A549 (cell line): ENCODE results near the gene LRCH1. TPM values are rescaled to one million over a fixed set of nuclear protein-coding genes. Genes with fewer than 3 reads are reported as not detected.

Experiments
- ATAC-seq, 2 experiments: fragments of 200-7000 bp in 1 of 2; fragments of >200 bp in 1 of 2; cut with Nextera tagmentation in 1 of 2; cut with Tn5 transposase in 1 of 2; 3 replicates each; pipeline versions ENCODE4 v1.8.0 to v1.9.1; 2018 to 2020; ENCODE audit warnings: mild to moderate bottlenecking in 1 of 2, moderate library complexity in 1 of 2
- CTCF ChIA-PET: fragments of 300-600 bp; sonication (Branson Sonifier 250); formaldehyde crosslinking; extraction: SDS; loops from one replicate; lab custom pipeline; 2021; ENCODE audit warnings: antibody characterized with exemption, inconsistent platforms; lab: Yijun Ruan, JAX
- POLR2A ChIA-PET: fragments of 350-600 bp; formaldehyde crosslinking; extraction: SDS; loops from one replicate; lab custom pipeline; 2021; ENCODE audit warnings: antibody characterized with exemption, inconsistent platforms; lab: Yijun Ruan, JAX
- DNase-seq, 2 experiments: peaks; one replicate each; pipeline versions ENCODE4 v3.0.0 to v3.0.0-alpha.2; 2011 to 2016; ENCODE audit warnings: low read depth in 1 of 2, low spot score in 1 of 2
- FAIRE-seq: peaks from 2 replicates; lab custom pipeline; 2011; peaks lifted over from hg19 to GRCh38; lab: Jason Lieb, UNC
- H3K27ac ChIP-seq, 2 experiments: fragments of >200 bp; sonication (Bioruptor Twin); formaldehyde crosslinking; 3 replicates each; pipeline ENCODE4 v1.5.1; 2016 to 2017
- H3K4me1 ChIP-seq: fragments of >200 bp; sonication (Bioruptor Twin); formaldehyde crosslinking; 3 replicates; pipeline ENCODE4 v1.6.1; 2016
- H3K4me2 ChIP-seq: fragments of >200 bp; sonication (Bioruptor Twin); formaldehyde crosslinking; 3 replicates; pipeline ENCODE4 v1.6.1; 2016
- H3K4me3 ChIP-seq: fragments of >200 bp; sonication (Bioruptor Twin); formaldehyde crosslinking; 3 replicates; pipeline ENCODE4 v1.5.1; 2016
- H3K9me3 ChIP-seq: fragments of >200 bp; sonication (Bioruptor Twin); formaldehyde crosslinking; 3 replicates; pipeline ENCODE4 v1.6.1; 2016
- ESRRA ChIP-seq: fragments of 150-350 bp; IDR thresholded peaks from 2 replicates; pipeline ENCODE4 v1.6.1; 2014; ENCODE audit warnings: mild to moderate bottlenecking, low read length, borderline replicate concordance
- FOSL2 ChIP-seq, 2 experiments: fragments of 450-650 bp in 1 of 2; fragments of >200 bp in 1 of 2; sonication (Bioruptor Twin) in 1 of 2; formaldehyde crosslinking; IDR thresholded peaks; 2 replicates each; pipeline versions ENCODE4 v1.5.0 to v1.6.1; 2016 to 2020; ENCODE audit warnings: mild to moderate bottlenecking in 1 of 2, moderate library complexity in 1 of 2
- JUNB ChIP-seq: fragments of >200 bp; sonication (Bioruptor Twin); formaldehyde crosslinking; IDR thresholded peaks from 2 replicates; pipeline ENCODE4 v1.6.1; 2016
- KDM1A ChIP-seq: fragments of 200-600 bp; sonication (generic); IDR thresholded peaks from 2 replicates; pipeline ENCODE4 v1.6.1; 2016; ENCODE audit warnings: low read depth, mild to moderate bottlenecking
- MAFK ChIP-seq: fragments of 450-650 bp; IDR thresholded peaks from 2 replicates; pipeline ENCODE4 v1.6.1; 2014; ENCODE audit not compliant: partially characterized antibody
- POLR2A ChIP-seq: IDR thresholded peaks from 2 replicates; pipeline ENCODE4 v1.6.1; 2012; ENCODE audit warnings: mild to moderate bottlenecking, low read length
- SMC3 ChIP-seq: fragments of >200 bp; sonication (Bioruptor Twin); formaldehyde crosslinking; IDR thresholded peaks from 3 replicates; pipeline ENCODE4 v1.6.1; 2018; ENCODE audit warnings: inconsistent platforms
- ZC3H11A ChIP-seq: fragments of 450-650 bp; IDR thresholded peaks from 2 replicates; pipeline ENCODE4 v1.6.1; 2014; ENCODE audit warnings: antibody characterized with exemption, mild to moderate bottlenecking
- ZFP36 ChIP-seq: fragments of 450-650 bp; IDR thresholded peaks from 2 replicates; pipeline ENCODE4 v1.6.1; 2014; ENCODE audit warnings: borderline replicate concordance; ENCODE audit not compliant: partially characterized antibody
- WGBS: methylation state at CpG from one replicate; pipeline ENCODE4 v1.1.6; 2017; ENCODE audit errors: missing lambda C conversion rate; 5-methylcytosine and 5-hydroxymethylcytosine counted together
- polyA plus RNA-seq, 4 experiments: library from polyadenylated mRNA; depleted of rRNA in 3 of 4; stranded (reverse); fragments of >200 nt; fragmentation: RNase III in 1 of 4; extraction: RNeasy Plus Mini Kit Qiagen cat#74134 plus additional on column Dnase treatment in 1 of 4; gene quantifications; 2 replicates in 3 of 4; 3 replicates in 1 of 4; pipeline ENCODE4 v1.2.3, GENCODE V29; 2011 to 2017
- TF ChIP-seq, protein P1 (sequence below): fragments of >200 bp; sonication (Bioruptor Twin); formaldehyde crosslinking; IDR thresholded peaks from 3 replicates; pipeline ENCODE4 v1.5.1; 2016
- TF ChIP-seq, protein P2 (sequence below): fragments of 200-600 bp; sonication (generic); IDR thresholded peaks from 2 replicates; pipeline ENCODE4 v1.6.1; 2016; ENCODE audit warnings: antibody characterized with exemption, mild to moderate bottlenecking, moderate library complexity
- TF ChIP-seq, protein P3 (sequence below): IDR thresholded peaks from 2 replicates; pipeline ENCODE4 v1.6.1; 2012
- TF ChIP-seq, protein P4 (sequence below): IDR thresholded peaks from 2 replicates; pipeline ENCODE4 v1.6.1; 2012; ENCODE audit warnings: low read depth, borderline replicate concordance

Gene LRCH1
- polyA plus RNA-seq, 2 of the 4 experiments (the other 2 are of a cell fraction) = 8.5 to 16.4 TPM

DNA sequence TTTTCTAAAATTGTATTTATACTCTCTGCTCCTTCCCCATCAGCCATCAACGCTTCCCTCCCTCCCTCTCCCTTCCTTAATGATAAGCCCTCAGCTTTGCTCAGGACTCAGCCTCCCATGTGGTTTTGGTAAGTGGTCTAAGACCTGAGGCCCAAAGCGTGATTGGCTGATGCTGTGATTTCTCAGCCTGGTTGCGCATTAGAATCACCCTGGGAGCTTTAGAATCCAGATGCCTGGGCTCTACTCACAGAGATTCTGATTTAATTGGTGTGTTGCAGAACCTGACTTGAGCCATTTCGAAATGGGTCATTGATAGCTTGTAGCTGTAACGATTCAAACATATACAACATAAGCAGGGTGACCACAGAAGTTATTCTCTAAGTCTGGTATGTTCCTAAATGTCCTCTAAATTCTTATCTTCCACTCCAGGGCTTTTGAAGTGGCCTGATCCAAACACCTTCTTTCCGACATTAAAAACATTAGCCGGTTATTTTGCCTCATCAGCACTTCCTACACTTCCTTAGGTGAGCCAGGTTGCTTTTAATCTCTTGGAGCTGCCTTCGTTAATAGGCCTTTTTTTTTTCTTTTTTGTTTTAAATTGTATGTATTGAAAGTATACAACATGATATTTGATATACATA, 60.6 kb downstream of the LRCH1 start:
- Histone ChIP-seq H3K4me2 (peak overlapping the region; percentile 49; the same call in 2 of the 3 replicates), H3K4me3 (no peak overlapping the region), H3K4me1 (peaks cover 64% of the 10 kb centered on the region), H3K9me3 (no peaks in the 10 kb centered on the region), H3K27ac (peak overlapping the region; percentile 19 to 66; a peak in 3 of 6 replicates)
- DNase-seq (no peak), FAIRE-seq (no peak), ATAC-seq (no peak)
- WGBS = 93% methylated on average over 8 of the region's 8 CpGs
- ChIA-PET POLR2A (no interaction called here), CTCF (interaction anchor here (0.6 kb wide), 1 partner anchor 22 kb away, joined by 3 read pairs; no protein-coding TSS in a partner anchor)
- TF ChIP-seq MAFK (peak; percentile 92), KDM1A (no peak)

DNA sequence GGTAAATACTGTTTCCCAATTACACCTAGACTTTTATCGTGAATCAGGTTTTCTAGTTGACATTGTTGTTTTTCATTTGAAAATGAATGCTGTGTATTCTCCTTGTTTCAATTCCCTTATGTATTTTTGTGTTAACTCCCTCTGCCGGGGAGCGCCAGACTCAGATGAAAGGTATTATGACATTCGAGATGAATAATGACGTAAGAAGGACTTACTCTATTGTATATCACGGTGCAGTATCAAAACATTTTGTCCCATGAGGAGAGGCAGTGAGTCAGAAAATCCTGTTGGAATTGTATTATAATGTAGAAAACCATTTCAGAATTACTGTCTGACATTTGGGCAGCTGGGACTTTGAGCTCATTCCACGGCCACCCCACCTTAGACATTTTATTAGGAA, 61.6 kb downstream of the LRCH1 start:
- 30% methylated on average over 7 of the region's 7 CpGs for WGBS
- TF ChIP-seq, protein P1, sequence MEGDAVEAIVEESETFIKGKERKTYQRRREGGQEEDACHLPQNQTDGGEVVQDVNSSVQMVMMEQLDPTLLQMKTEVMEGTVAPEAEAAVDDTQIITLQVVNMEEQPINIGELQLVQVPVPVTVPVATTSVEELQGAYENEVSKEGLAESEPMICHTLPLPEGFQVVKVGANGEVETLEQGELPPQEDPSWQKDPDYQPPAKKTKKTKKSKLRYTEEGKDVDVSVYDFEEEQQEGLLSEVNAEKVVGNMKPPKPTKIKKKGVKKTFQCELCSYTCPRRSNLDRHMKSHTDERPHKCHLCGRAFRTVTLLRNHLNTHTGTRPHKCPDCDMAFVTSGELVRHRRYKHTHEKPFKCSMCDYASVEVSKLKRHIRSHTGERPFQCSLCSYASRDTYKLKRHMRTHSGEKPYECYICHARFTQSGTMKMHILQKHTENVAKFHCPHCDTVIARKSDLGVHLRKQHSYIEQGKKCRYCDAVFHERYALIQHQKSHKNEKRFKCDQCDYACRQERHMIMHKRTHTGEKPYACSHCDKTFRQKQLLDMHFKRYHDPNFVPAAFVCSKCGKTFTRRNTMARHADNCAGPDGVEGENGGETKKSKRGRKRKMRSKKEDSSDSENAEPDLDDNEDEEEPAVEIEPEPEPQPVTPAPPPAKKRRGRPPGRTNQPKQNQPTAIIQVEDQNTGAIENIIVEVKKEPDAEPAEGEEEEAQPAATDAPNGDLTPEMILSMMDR = peak; percentile 20; the same call in 1 of the 3 replicates
- TF ChIP-seq ZC3H11A (no peak), JUNB (no peak), FOSL2 (IDR thresholded peaks at IDR 0.05) (no peak), FOSL2 (CRISPR knock-in tag; IDR thresholded peaks at IDR 0.05) (0 out of 2 replicates have a peak, but pooled peaks have one; percentile 24), POLR2A (no peak), ESRRA (no peak), SMC3 (peak; percentile 26; the same call in 1 of the 3 replicates), ZFP36 (no peak)
- TF ChIP-seq, protein P2, sequence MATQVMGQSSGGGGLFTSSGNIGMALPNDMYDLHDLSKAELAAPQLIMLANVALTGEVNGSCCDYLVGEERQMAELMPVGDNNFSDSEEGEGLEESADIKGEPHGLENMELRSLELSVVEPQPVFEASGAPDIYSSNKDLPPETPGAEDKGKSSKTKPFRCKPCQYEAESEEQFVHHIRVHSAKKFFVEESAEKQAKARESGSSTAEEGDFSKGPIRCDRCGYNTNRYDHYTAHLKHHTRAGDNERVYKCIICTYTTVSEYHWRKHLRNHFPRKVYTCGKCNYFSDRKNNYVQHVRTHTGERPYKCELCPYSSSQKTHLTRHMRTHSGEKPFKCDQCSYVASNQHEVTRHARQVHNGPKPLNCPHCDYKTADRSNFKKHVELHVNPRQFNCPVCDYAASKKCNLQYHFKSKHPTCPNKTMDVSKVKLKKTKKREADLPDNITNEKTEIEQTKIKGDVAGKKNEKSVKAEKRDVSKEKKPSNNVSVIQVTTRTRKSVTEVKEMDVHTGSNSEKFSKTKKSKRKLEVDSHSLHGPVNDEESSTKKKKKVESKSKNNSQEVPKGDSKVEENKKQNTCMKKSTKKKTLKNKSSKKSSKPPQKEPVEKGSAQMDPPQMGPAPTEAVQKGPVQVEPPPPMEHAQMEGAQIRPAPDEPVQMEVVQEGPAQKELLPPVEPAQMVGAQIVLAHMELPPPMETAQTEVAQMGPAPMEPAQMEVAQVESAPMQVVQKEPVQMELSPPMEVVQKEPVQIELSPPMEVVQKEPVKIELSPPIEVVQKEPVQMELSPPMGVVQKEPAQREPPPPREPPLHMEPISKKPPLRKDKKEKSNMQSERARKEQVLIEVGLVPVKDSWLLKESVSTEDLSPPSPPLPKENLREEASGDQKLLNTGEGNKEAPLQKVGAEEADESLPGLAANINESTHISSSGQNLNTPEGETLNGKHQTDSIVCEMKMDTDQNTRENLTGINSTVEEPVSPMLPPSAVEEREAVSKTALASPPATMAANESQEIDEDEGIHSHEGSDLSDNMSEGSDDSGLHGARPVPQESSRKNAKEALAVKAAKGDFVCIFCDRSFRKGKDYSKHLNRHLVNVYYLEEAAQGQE = no peak
- TF ChIP-seq, protein P3, sequence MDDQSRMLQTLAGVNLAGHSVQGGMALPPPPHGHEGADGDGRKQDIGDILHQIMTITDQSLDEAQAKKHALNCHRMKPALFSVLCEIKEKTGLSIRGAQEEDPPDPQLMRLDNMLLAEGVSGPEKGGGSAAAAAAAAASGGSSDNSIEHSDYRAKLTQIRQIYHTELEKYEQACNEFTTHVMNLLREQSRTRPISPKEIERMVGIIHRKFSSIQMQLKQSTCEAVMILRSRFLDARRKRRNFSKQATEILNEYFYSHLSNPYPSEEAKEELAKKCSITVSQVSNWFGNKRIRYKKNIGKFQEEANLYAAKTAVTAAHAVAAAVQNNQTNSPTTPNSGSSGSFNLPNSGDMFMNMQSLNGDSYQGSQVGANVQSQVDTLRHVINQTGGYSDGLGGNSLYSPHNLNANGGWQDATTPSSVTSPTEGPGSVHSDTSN = no peak
- TF ChIP-seq, protein P4, sequence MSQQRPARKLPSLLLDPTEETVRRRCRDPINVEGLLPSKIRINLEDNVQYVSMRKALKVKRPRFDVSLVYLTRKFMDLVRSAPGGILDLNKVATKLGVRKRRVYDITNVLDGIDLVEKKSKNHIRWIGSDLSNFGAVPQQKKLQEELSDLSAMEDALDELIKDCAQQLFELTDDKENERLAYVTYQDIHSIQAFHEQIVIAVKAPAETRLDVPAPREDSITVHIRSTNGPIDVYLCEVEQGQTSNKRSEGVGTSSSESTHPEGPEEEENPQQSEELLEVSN = no peak
- Histone ChIP-seq H3K4me1 (peaks cover 53% of the 10 kb centered on the region), H3K9me3 (no peaks in the 10 kb centered on the region), H3K27ac (peak overlapping the region; percentile 19 to 75; a peak in 4 of 6 replicates), H3K4me2 (peak overlapping the region; percentile 49), H3K4me3 (no peak overlapping the region)
- ChIA-PET POLR2A (interaction anchor here (0.6 kb wide), 1 partner anchor 37 kb away, joined by 3 read pairs; no protein-coding TSS in a partner anchor), CTCF (interaction anchor here (0.6 to 1.4 kb wide), 2 partner anchors 18 to 63 kb away, joined by 3 to 9 read pairs; no protein-coding TSS in a partner anchor)
- FAIRE-seq = no peak
- DNase-seq = peak; percentile 29 to 61
- peak; percentile 69 to 85 for ATAC-seq
